H1 (cell line): Measurements from ENCODE around the gene KIF26B.

Source experiments
- ASH2L ChIP-seq: fragments of 200-600, 300-600 bp; sonication (generic); IDR thresholded peaks from one replicate; pipeline ENCODE4 v1.7.1; 2017; ENCODE audit warnings: low read length
- BRCA1 ChIP-seq: IDR thresholded peaks from 2 replicates; pipeline ENCODE4 v1.6.1; 2012; ENCODE audit warnings: low read depth, low read length, improper control_type of control experiment
- EZH2 ChIP-seq: fragments of 200-600 bp; sonication (generic); IDR thresholded peaks from 2 replicates; pipeline ENCODE4 v1.7.1; 2012; ENCODE audit warnings: low read depth, mild to moderate bottlenecking, moderate library complexity, low read length, inconsistent platforms; ENCODE audit not compliant: severe bottlenecking
- FOSL1 ChIP-seq: IDR thresholded peaks from 2 replicates; pipeline ENCODE4 v1.6.1; 2011; ENCODE audit warnings: mild to moderate bottlenecking, low read depth, low read length, moderate library complexity; ENCODE audit not compliant: insufficient read depth
- JUN ChIP-seq: IDR thresholded peaks from 2 replicates; pipeline ENCODE4 v1.6.1; 2011; ENCODE audit warnings: low read depth, mild to moderate bottlenecking, improper control_type of control experiment, low read length
- NANOG ChIP-seq: IDR thresholded peaks from 2 replicates; pipeline ENCODE4 v1.6.1; 2011; ENCODE audit warnings: low read length, low read depth, mild to moderate bottlenecking, inconsistent platforms; ENCODE audit not compliant: insufficient read depth, poor library complexity, severe bottlenecking
- POLR2A ChIP-seq, 2 experiments: IDR thresholded peaks; 1 replicate in 1 of 2; 2 replicates in 1 of 2; pipeline ENCODE4 v1.6.1; 2011; ENCODE audit warnings: low read depth in 2 of 2, low read length in 2 of 2, mild to moderate bottlenecking in 2 of 2; ENCODE audit errors: control extremely low read depth in 1 of 2
- POLR2AphosphoS5 ChIP-seq: IDR thresholded peaks from 2 replicates; pipeline ENCODE4 v1.6.1; 2011; ENCODE audit warnings: low read depth, low read length
- SIN3A ChIP-seq, 2 experiments: IDR thresholded peaks in 1 of 2; conservative IDR thresholded peaks in 1 of 2; 2 replicates each; pipeline ENCODE4 v1.6.1; 2011 to 2012; ENCODE audit warnings: low read length in 2 of 2, improper control_type of control experiment in 1 of 2, low read depth in 1 of 2, mild to moderate bottlenecking in 1 of 2
- TAF1 ChIP-seq: IDR thresholded peaks from 2 replicates; pipeline ENCODE4 v1.6.1; 2011; ENCODE audit warnings: mild to moderate bottlenecking, low read depth, low read length
- TBP ChIP-seq: IDR thresholded peaks from 2 replicates; pipeline ENCODE4 v1.6.1; 2011; ENCODE audit warnings: low read depth, low read length, improper control_type of control experiment
- YY1 ChIP-seq: IDR thresholded peaks from 2 replicates; pipeline ENCODE4 v1.6.1; 2011; ENCODE audit warnings: low read depth, mild to moderate bottlenecking, low read length
- ZNF274 ChIP-seq: IDR thresholded peaks from 2 replicates; pipeline ENCODE4 v1.7.0; 2012; ENCODE audit warnings: low read length, borderline replicate concordance; ENCODE audit errors: extremely low read depth
- TF ChIP-seq, protein P1 (sequence below), 3 experiments: IDR thresholded peaks; 1 replicate in 2 of 3; 2 replicates in 1 of 3; pipeline versions ENCODE4 v1.5.1 to v1.6.1; 2011; ENCODE audit warnings: low read length in 3 of 3, mild to moderate bottlenecking in 3 of 3, inconsistent platforms in 2 of 3, low read depth in 1 of 3, moderate library complexity in 1 of 3; ENCODE audit not compliant: insufficient read depth in 1 of 3; ENCODE audit errors: control extremely low read depth in 1 of 3

DNA sequence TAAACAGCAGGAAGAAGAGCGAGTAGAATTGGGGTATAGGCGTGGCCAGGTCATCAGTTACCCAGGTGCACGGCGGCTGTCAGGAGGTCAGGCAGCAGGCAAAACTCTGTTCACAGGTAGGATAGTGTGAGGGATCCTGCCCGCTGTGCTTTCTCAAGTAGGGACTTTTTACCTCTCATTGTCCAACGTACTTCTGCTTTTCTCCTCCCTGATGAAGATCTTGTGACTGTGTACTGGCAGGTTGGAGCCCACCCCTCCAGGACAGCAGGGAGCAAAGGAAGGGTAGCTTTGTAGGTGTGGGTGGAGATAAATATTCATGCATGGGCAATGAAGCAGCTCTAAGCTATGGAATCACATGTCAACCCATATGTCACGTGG is 373.5 kb downstream of the KIF26B start:
- TF ChIP-seq, protein P1, sequence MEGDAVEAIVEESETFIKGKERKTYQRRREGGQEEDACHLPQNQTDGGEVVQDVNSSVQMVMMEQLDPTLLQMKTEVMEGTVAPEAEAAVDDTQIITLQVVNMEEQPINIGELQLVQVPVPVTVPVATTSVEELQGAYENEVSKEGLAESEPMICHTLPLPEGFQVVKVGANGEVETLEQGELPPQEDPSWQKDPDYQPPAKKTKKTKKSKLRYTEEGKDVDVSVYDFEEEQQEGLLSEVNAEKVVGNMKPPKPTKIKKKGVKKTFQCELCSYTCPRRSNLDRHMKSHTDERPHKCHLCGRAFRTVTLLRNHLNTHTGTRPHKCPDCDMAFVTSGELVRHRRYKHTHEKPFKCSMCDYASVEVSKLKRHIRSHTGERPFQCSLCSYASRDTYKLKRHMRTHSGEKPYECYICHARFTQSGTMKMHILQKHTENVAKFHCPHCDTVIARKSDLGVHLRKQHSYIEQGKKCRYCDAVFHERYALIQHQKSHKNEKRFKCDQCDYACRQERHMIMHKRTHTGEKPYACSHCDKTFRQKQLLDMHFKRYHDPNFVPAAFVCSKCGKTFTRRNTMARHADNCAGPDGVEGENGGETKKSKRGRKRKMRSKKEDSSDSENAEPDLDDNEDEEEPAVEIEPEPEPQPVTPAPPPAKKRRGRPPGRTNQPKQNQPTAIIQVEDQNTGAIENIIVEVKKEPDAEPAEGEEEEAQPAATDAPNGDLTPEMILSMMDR (IDR thresholded peaks at IDR 0.05; ENCODE audit: control extremely low read depth in 1 of 3, insufficient read depth in 1 of 3, low read depth in 1 of 3, low read length in 3 of 3), result no peak
- TF ChIP-seq NANOG, result no peak
- no peak for TF ChIP-seq TAF1
- TF ChIP-seq EZH2, result no peak
- no peak for TF ChIP-seq SIN3A (conservative IDR thresholded peaks at IDR 0.05 in 1 of 2, IDR thresholded peaks at IDR 0.05 in 1 of 2; ENCODE audit: low read depth in 1 of 2, low read length in 2 of 2)
- no peak for TF ChIP-seq JUN
- TF ChIP-seq BRCA1, result no peak
- TF ChIP-seq POLR2AphosphoS5, result no peak
- TF ChIP-seq ASH2L, result no peak
- no peak for TF ChIP-seq POLR2A (IDR thresholded peaks at IDR 0.05; ENCODE audit: control extremely low read depth in 1 of 2, low read depth in 2 of 2, low read length in 2 of 2)
- TF ChIP-seq TBP, result no peak
- TF ChIP-seq YY1, result no peak
- no peak for TF ChIP-seq FOSL1
- no peak for TF ChIP-seq ZNF274
